Measurements from ENCODE around the gene YTHDF1.
A peak's percentile ranks its signal among the peaks of the same experiment; 100 is the strongest.
"Not testable (repeated sequence)": the region's sequence is repeated elsewhere in the genome, so short reads cannot be mapped to it uniquely, and the experiment has no call there.

YTHDF1 gene

GRCh38 chr20:63216041-63216848 is at the start of gene YTHDF1:
TSS of gene YTHDF1 (minus strand) at chr20:63216131. CDS start at chr20:63215892, 239 bp downstream.
- peak; percentile 99 for DNase-seq (ENCODE audit: low spot score)

- no peak for DNase-seq (ENCODE audit: low spot score)
These were observed 48.6 kb upstream of the YTHDF1 start for GRCh38 chr20:63264519-63264918.

- no peak for DNase-seq (ENCODE audit: low spot score)
These were observed 48.1 kb upstream of the YTHDF1 start for GRCh38 chr20:63264000-63264399.

- DNase-seq (ENCODE audit: low spot score), result no peak
These were observed 46.9 kb upstream of the YTHDF1 start for GRCh38 chr20:63262836-63263235.

GRCh38 chr20:63261795-63262528 is 46.0 kb upstream of the YTHDF1 start:
- no peak for DNase-seq (ENCODE audit: low spot score)

GRCh38 chr20:63261060-63261794 is 45.3 kb upstream of the YTHDF1 start:
- no peak for DNase-seq (ENCODE audit: low spot score)

- DNase-seq (ENCODE audit: low spot score), result no peak
These were observed 44.6 kb upstream of the YTHDF1 start for GRCh38 chr20:63260521-63260920.

GRCh38 chr20:63259734-63260460 is 44.0 kb upstream of the YTHDF1 start:
- no peak for DNase-seq (ENCODE audit: low spot score)

- no peak for DNase-seq (ENCODE audit: low spot score)
These were observed 42.9 kb upstream of the YTHDF1 start for GRCh38 chr20:63258781-63259180.

GRCh38 chr20:63257629-63258028 is 41.7 kb upstream of the YTHDF1 start:
- DNase-seq (ENCODE audit: low spot score), result no peak

GRCh38 chr20:63256954-63257353 is 41.0 kb upstream of the YTHDF1 start:
- no peak for DNase-seq (ENCODE audit: low spot score)

GRCh38 chr20:63255931-63256704 is 40.2 kb upstream of the YTHDF1 start:
- DNase-seq (ENCODE audit: low spot score), result no peak

GRCh38 chr20:63254606-63255384 is 38.9 kb upstream of the YTHDF1 start:
- no peak for DNase-seq (ENCODE audit: low spot score)

GRCh38 chr20:63254232-63254605 is 38.3 kb upstream of the YTHDF1 start, which contains the start of gene NKAIN4:
TSS of gene NKAIN4 (minus strand) at chr20:63254463. CDS start at chr20:63254450, 13 bp downstream.
- no peak for DNase-seq (ENCODE audit: low spot score)

- no peak for DNase-seq (ENCODE audit: low spot score)
These were observed 37.7 kb upstream of the YTHDF1 start for GRCh38 chr20:63253438-63254231.

GRCh38 chr20:63253065-63253437 is 37.1 kb upstream of the YTHDF1 start:
- no peak for DNase-seq (ENCODE audit: low spot score)

- DNase-seq (ENCODE audit: low spot score), result no peak
These were observed 36.4 kb upstream of the YTHDF1 start for GRCh38 chr20:63252284-63252711.

- not testable (repeated sequence) for DNase-seq (ENCODE audit: low spot score)
These were observed 35.4 kb upstream of the YTHDF1 start for GRCh38 chr20:63251350-63251749.

- DNase-seq (ENCODE audit: low spot score), result no peak
These were observed 34.0 kb upstream of the YTHDF1 start for GRCh38 chr20:63249891-63250290.
